H9 (cell line): Measurements from ENCODE around the gene SPDYE1. TPM values are rescaled to one million over a fixed set of nuclear protein-coding genes. Genes with fewer than 3 reads are reported as not detected.
"Not testable (repeated sequence)": the region's sequence is repeated elsewhere in the genome, so short reads cannot be mapped to it uniquely, and the experiment has no call there.

ENCODE experiments used
- DNase-seq: peaks from one replicate; pipeline ENCODE4 v3.0.0-alpha.2; 2017
- H2AFZ ChIP-seq: one replicate; pipeline ENCODE4 v1.6.1; 2013; ENCODE audit warnings: mild to moderate bottlenecking, low read length, control low read depth, moderate library complexity
- H2AK5ac ChIP-seq: 2 replicates; pipeline ENCODE4 v1.6.1; 2013; ENCODE audit warnings: low read length, control low read depth, mixed read lengths; ENCODE audit not compliant: insufficient read length
- H2BK120ac ChIP-seq: one replicate; pipeline ENCODE4 v1.6.1; 2013; ENCODE audit warnings: low read depth, mild to moderate bottlenecking, low read length, control low read depth, inconsistent platforms; ENCODE audit not compliant: poor library complexity, severe bottlenecking
- H2BK12ac ChIP-seq: 2 replicates; pipeline ENCODE4 v1.6.1; 2013; ENCODE audit warnings: low read length, control low read depth, mixed read lengths, low read depth; ENCODE audit not compliant: insufficient read length
- H2BK15ac ChIP-seq: 2 replicates; pipeline ENCODE4 v1.6.1; 2013; ENCODE audit warnings: low read depth, low read length, control low read depth
- H2BK20ac ChIP-seq: one replicate; pipeline ENCODE4 v1.6.1; 2013; ENCODE audit warnings: low read depth, mild to moderate bottlenecking, low read length, control low read depth, inconsistent platforms; ENCODE audit not compliant: poor library complexity, severe bottlenecking
- H2BK5ac ChIP-seq: 2 replicates; pipeline ENCODE4 v1.6.1; 2013; ENCODE audit warnings: low read length, control low read depth, mixed read lengths; ENCODE audit not compliant: insufficient read length
- H3K14ac ChIP-seq: 2 replicates; pipeline ENCODE4 v1.6.1; 2013; ENCODE audit warnings: low read length, control low read depth; ENCODE audit not compliant: insufficient read depth
- H3K18ac ChIP-seq: 2 replicates; pipeline ENCODE4 v1.6.1; 2013; ENCODE audit warnings: low read depth, mild to moderate bottlenecking, mixed read lengths, low read length, control low read depth; ENCODE audit not compliant: insufficient read length
- H3K23ac ChIP-seq: 2 replicates; pipeline ENCODE4 v1.6.1; 2013; ENCODE audit warnings: low read length, control low read depth, mixed read lengths, low read depth; ENCODE audit not compliant: insufficient read length
- H3K23me2 ChIP-seq: 2 replicates; pipeline ENCODE4 v1.6.1; 2013; ENCODE audit warnings: low read depth, mild to moderate bottlenecking, mixed read lengths, low read length, control low read depth; ENCODE audit not compliant: insufficient read length, poor library complexity, severe bottlenecking
- H3K27ac ChIP-seq: 2 replicates; pipeline ENCODE4 v1.5.1; 2013; ENCODE audit warnings: low read length, control low read depth, mixed read lengths, low read depth; ENCODE audit not compliant: insufficient read length
- H3K27me3 ChIP-seq: 2 replicates; pipeline ENCODE4 v1.6.1; 2013; ENCODE audit warnings: low read length, control low read depth, inconsistent platforms; ENCODE audit not compliant: insufficient read depth
- H3K4ac ChIP-seq: 2 replicates; pipeline ENCODE4 v1.6.1; 2013; ENCODE audit warnings: low read depth, mild to moderate bottlenecking, control low read depth, inconsistent platforms, low read length, moderate library complexity
- H3K4me1 ChIP-seq: 2 replicates; pipeline ENCODE4 v1.6.1; 2013; ENCODE audit warnings: low read length, control low read depth, inconsistent platforms; ENCODE audit not compliant: insufficient read depth
- H3K4me2 ChIP-seq: 2 replicates; pipeline ENCODE4 v1.6.1; 2013; ENCODE audit warnings: low read length, control low read depth, mixed read lengths; ENCODE audit not compliant: insufficient read length, insufficient read depth
- H3K56ac ChIP-seq: 2 replicates; pipeline ENCODE4 v1.6.1; 2013; ENCODE audit warnings: low read depth, mild to moderate bottlenecking, mixed read lengths, low read length, control low read depth; ENCODE audit not compliant: insufficient read length
- H3K79me1 ChIP-seq: 2 replicates; pipeline ENCODE4 v1.6.1; 2013; ENCODE audit warnings: low read depth, mild to moderate bottlenecking, moderate library complexity, low read length, control low read depth, inconsistent platforms; ENCODE audit not compliant: insufficient read depth, poor library complexity, severe bottlenecking
- H3K79me2 ChIP-seq: 2 replicates; pipeline ENCODE4 v1.6.1; 2013; ENCODE audit warnings: low read length, control low read depth, inconsistent platforms; ENCODE audit not compliant: insufficient read depth
- H3K9ac ChIP-seq: 2 replicates; pipeline ENCODE4 v1.6.1; 2013; ENCODE audit warnings: low read length, control low read depth, mixed read lengths; ENCODE audit not compliant: insufficient read length; ENCODE audit errors: extremely low read depth
- H3K9me3 ChIP-seq: one replicate; pipeline ENCODE4 v1.6.1; 2013; ENCODE audit warnings: low read depth, low read length, inconsistent platforms; ENCODE audit not compliant: control insufficient read depth
- H3T11ph ChIP-seq: one replicate; pipeline ENCODE4 v1.6.1; 2013; ENCODE audit warnings: mild to moderate bottlenecking, low read length, control low read depth, inconsistent platforms
- H4K20me1 ChIP-seq: one replicate; pipeline ENCODE4 v1.6.1; 2013; ENCODE audit not compliant: control insufficient read depth, insufficient read length, insufficient read depth
- H4K5ac ChIP-seq: 2 replicates; pipeline ENCODE4 v1.6.1; 2013; ENCODE audit warnings: low read depth, mild to moderate bottlenecking, mixed read lengths, low read length, control low read depth; ENCODE audit not compliant: insufficient read length
- H4K8ac ChIP-seq: replicated peaks from 2 replicates; pipeline ENCODE4 v1.6.1; 2013; ENCODE audit warnings: low read length, control low read depth, mixed read lengths, low read depth; ENCODE audit not compliant: insufficient read length
- H4K91ac ChIP-seq: 2 replicates; pipeline ENCODE4 v1.6.1; 2013; ENCODE audit warnings: low read depth, mild to moderate bottlenecking, moderate library complexity, mixed read lengths, low read length, control low read depth; ENCODE audit not compliant: insufficient read length
- H3K27ac Mint-ChIP-seq, 3 experiments: 2 replicates in 2 of 3; 3 replicates in 1 of 3; pipeline ENCODE4 v1.8.0; 2020 to 2021; ENCODE audit warnings: mixed read lengths in 3 of 3, mild to moderate bottlenecking in 1 of 3, moderate library complexity in 1 of 3
- H3K27me3 Mint-ChIP-seq: 2 replicates; pipeline ENCODE4 v1.8.0; 2021; ENCODE audit warnings: low read depth, mild to moderate bottlenecking, moderate library complexity, mixed read lengths
- H3K36me3 Mint-ChIP-seq, 3 experiments: 2 replicates in 2 of 3; 3 replicates in 1 of 3; pipeline ENCODE4 v1.8.0; 2020 to 2021; ENCODE audit warnings: low read depth in 3 of 3, mixed read lengths in 3 of 3; ENCODE audit not compliant: insufficient read depth in 1 of 3
- H3K4me1 Mint-ChIP-seq, 2 experiments: 2 replicates each; pipeline ENCODE4 v1.8.0; 2020; ENCODE audit warnings: mixed read lengths in 2 of 2
- H3K4me3 Mint-ChIP-seq, 2 experiments: 2 replicates in 1 of 2; 3 replicates in 1 of 2; pipeline ENCODE4 v1.8.0; 2020 to 2021; ENCODE audit warnings: mild to moderate bottlenecking in 2 of 2, mixed read lengths in 2 of 2, moderate library complexity in 1 of 2
- H3K9me3 Mint-ChIP-seq, 2 experiments: 2 replicates in 1 of 2; 3 replicates in 1 of 2; pipeline ENCODE4 v1.8.0; 2020; ENCODE audit warnings: mild to moderate bottlenecking in 2 of 2, mixed read lengths in 2 of 2, moderate library complexity in 1 of 2
- WGBS: extraction: QIAGEN DNeasy Blood & Tissue Kit; methylation state at CpG from one replicate; pipeline ENCODE4 v1.1.7; 2013; ENCODE audit warnings: missing lambda C conversion rate, low lambda C conversion rate, mixed read lengths; ENCODE audit not compliant: insufficient read length; ENCODE audit errors: extremely low coverage; 5-methylcytosine and 5-hydroxymethylcytosine counted together
- total RNA-seq: library from RNA; stranded (reverse); gene quantifications from 2 replicates; pipeline ENCODE4 v1.2.1, GENCODE V29; 2021

The SPDYE1 gene
- total RNA-seq, 1 experiment from 2014 or later, result not detected

DNA sequence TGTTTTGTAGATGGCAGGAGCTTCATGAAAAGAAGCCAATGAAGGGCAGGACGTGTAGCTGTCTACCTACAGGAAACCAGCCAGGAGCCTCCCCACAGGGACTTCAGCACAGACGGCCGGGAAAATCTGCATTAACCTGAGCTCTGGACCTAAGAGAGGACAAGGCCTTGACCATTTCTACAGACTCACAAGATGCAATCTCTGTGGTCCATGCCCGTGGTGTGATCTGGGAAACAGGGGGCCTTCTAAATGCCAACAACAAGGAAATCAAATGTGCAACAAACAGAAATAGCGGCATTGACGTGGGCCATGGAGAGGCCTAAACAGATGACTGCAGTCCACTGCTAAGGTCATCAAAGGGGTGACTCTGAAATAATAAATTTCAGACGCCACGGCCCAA lies 14.4 kb downstream of the SPDYE1 start:
- not testable (repeated sequence) for H3K79me2 ChIP-seq, H3K4me1 Mint-ChIP-seq, H3K4ac ChIP-seq, DNase-seq, H2BK20ac ChIP-seq, H2BK120ac ChIP-seq, H4K20me1 ChIP-seq, H2AFZ ChIP-seq, H3K9ac ChIP-seq, H2AK5ac ChIP-seq, H3K4me1 ChIP-seq, H3K23me2 ChIP-seq, H3K4me2 ChIP-seq, H3K79me1 ChIP-seq, H3K4me3 Mint-ChIP-seq, H3K27me3 ChIP-seq, H3K18ac ChIP-seq, H2BK5ac ChIP-seq, H4K5ac ChIP-seq, H3K56ac ChIP-seq, H2BK15ac ChIP-seq, H2BK12ac ChIP-seq, H4K91ac ChIP-seq, H3K27me3 Mint-ChIP-seq, H3K23ac ChIP-seq, H3K27ac ChIP-seq, H3K9me3 ChIP-seq, H4K8ac ChIP-seq, H3T11ph ChIP-seq, H3K14ac ChIP-seq, H3K27ac Mint-ChIP-seq, H3K9me3 Mint-ChIP-seq
- peaks cover 3 to 15% (median 6%) of the 10 kb centered on the region in 3 experiments; a peak in 6 of 7 replicates for H3K36me3 Mint-ChIP-seq
- no CpG with 5 or more reads among the region's 8 CpGs for WGBS

DNA sequence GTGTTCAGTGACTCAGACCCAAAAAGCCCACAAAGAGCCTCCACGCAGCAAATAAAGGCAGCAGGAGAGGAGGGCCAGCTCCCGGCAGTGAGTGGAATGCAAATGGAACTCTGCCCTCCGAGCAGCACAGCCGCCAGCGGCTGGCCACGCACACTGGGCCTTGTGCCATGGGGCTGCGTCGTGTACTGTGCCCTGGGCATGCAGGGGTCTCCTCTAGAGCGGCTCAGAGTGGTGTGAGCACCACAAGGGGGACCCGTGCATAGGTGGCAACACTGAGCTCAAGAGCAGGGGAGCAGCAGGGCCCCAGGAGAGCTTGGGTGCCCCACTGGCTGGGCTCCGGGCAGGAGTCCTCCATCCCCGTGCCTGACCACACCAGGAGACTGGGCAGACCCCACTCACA lies 17.4 kb downstream of the SPDYE1 start:
- not testable (repeated sequence) for H3T11ph ChIP-seq, H3K9me3 ChIP-seq, H3K23me2 ChIP-seq, H3K27me3 ChIP-seq, H3K18ac ChIP-seq, H2BK20ac ChIP-seq, H3K4me1 Mint-ChIP-seq, H3K79me1 ChIP-seq, H2BK5ac ChIP-seq, H3K9me3 Mint-ChIP-seq, H4K8ac ChIP-seq, H3K4me1 ChIP-seq, H2BK15ac ChIP-seq, H3K27ac ChIP-seq, H3K9ac ChIP-seq, H4K20me1 ChIP-seq, H3K14ac ChIP-seq, H3K27ac Mint-ChIP-seq, H4K5ac ChIP-seq, H2BK120ac ChIP-seq, H3K27me3 Mint-ChIP-seq, H3K4ac ChIP-seq, H3K56ac ChIP-seq, H2AK5ac ChIP-seq, H3K4me3 Mint-ChIP-seq, H3K79me2 ChIP-seq, H3K36me3 Mint-ChIP-seq, DNase-seq, H2AFZ ChIP-seq, H3K4me2 ChIP-seq, H3K23ac ChIP-seq, H2BK12ac ChIP-seq, H4K91ac ChIP-seq
- WGBS, result no CpG with 5 or more reads among the region's 12 CpGs
